H54 (cell line): ENCODE data around the gene RPL27A.

Experiments
- DNase-seq: peaks from one replicate; pipeline ENCODE4 v3.0.0; 2011; ENCODE audit warnings: low spot score, mixed read lengths; ENCODE audit not compliant: insufficient read length
- FAIRE-seq: peaks from 3 replicates; lab custom pipeline; 2011; peaks lifted over from hg19 to GRCh38; lab: Jason Lieb, UNC
- POLR2A ChIP-seq: IDR thresholded peaks from 2 replicates; pipeline ENCODE4 v1.6.1; 2011; ENCODE audit warnings: low read depth, mild to moderate bottlenecking, low read length

Gene RPL27A

GRCh38 chr11:8728563-8728962 lies 46.0 kb downstream of the RPL27A start:
- TF ChIP-seq POLR2A, result no peak
- DNase-seq (no peak), FAIRE-seq (no peak)

- no peak for DNase-seq
- TF ChIP-seq POLR2A, result no peak
Measured at GRCh38 chr11:8729067-8729466, 46.5 kb downstream of the RPL27A start.

GRCh38 chr11:8729837-8730696 lies 47.5 kb downstream of the RPL27A start:
- FAIRE-seq (no peak), DNase-seq (no peak)
- no peak for TF ChIP-seq POLR2A

More at GRCh38 chr11:8729067-8729466, 46.5 kb downstream of the RPL27A start:
- no peak for FAIRE-seq

GRCh38 chr11:8730697-8731020 lies 48.1 kb downstream of the RPL27A start:
- FAIRE-seq (no peak), DNase-seq (no peak)
- TF ChIP-seq POLR2A, result no peak

GRCh38 chr11:8731647-8732323 lies 49.2 kb downstream of the RPL27A start:
- TF ChIP-seq POLR2A, result no peak
- DNase-seq (no peak), FAIRE-seq (no peak)

GRCh38 chr11:8732324-8732670 lies 49.7 kb downstream of the RPL27A start:
- no peak for TF ChIP-seq POLR2A
- DNase-seq (no peak), FAIRE-seq (no peak)

- DNase-seq, result peak; percentile 91
- peak; percentile 89 for FAIRE-seq
Measured at GRCh38 chr11:8732748-8733241, 50.2 kb downstream of the RPL27A start.

GRCh38 chr11:8733852-8734251 lies 51.3 kb downstream of the RPL27A start:
- DNase-seq (no peak), FAIRE-seq (no peak)
- TF ChIP-seq POLR2A, result no peak

More at GRCh38 chr11:8732748-8733241, 50.2 kb downstream of the RPL27A start:
- no peak for TF ChIP-seq POLR2A

- FAIRE-seq (no peak), DNase-seq (no peak)
- no peak for TF ChIP-seq POLR2A
Measured at GRCh38 chr11:8735094-8735493, 52.5 kb downstream of the RPL27A start.

- DNase-seq, result no peak
- no peak for FAIRE-seq
- TF ChIP-seq POLR2A, result no peak
Measured at GRCh38 chr11:8739309-8739793, 56.8 kb downstream of the RPL27A start.
